GM12878 (cell line): ENCODE results near the gene DGLUCY.

Experiments used
- CBX3 ChIP-seq: fragments of 200-600 bp; sonication (generic); IDR thresholded peaks from 2 replicates; pipeline ENCODE4 v1.6.1; 2016; ENCODE audit warnings: low read depth, borderline replicate concordance
- CREB1 ChIP-seq: IDR thresholded peaks from 2 replicates; pipeline ENCODE4 v1.6.1; 2012; ENCODE audit warnings: low read depth, mild to moderate bottlenecking, inconsistent platforms
- GABPA ChIP-seq: IDR thresholded peaks from 2 replicates; pipeline ENCODE4 v1.6.1; 2014; ENCODE audit warnings: antibody characterized with exemption, low read depth, mild to moderate bottlenecking, inconsistent platforms
- IRF4 ChIP-seq: IDR thresholded peaks from 2 replicates; pipeline ENCODE4 v1.6.1; 2011; ENCODE audit warnings: low read depth, low read length
- NBN ChIP-seq: fragments of 450-650 bp; IDR thresholded peaks from 2 replicates; pipeline ENCODE4 v1.6.1; 2016
- POLR2A ChIP-seq: IDR thresholded peaks from 2 replicates; pipeline ENCODE4 v1.6.1; 2011; ENCODE audit warnings: low read depth, mild to moderate bottlenecking, low read length
- SP1 ChIP-seq: IDR thresholded peaks from one replicate; pipeline ENCODE4 v1.6.1; 2011; ENCODE audit warnings: low read depth, low read length
- TAF1 ChIP-seq: IDR thresholded peaks from 2 replicates; pipeline ENCODE4 v1.6.1; 2011; ENCODE audit warnings: mild to moderate bottlenecking, low read depth, low read length, borderline replicate concordance
- TBL1XR1 ChIP-seq: IDR thresholded peaks from 2 replicates; pipeline ENCODE4 v1.6.1; 2012; ENCODE audit warnings: low read depth, low read length, improper control_type of control experiment
- TF ChIP-seq, protein P1 (sequence below), 3 experiments: IDR thresholded peaks in 2 of 3; conservative IDR thresholded peaks in 1 of 3; 2 replicates each; pipeline ENCODE4 v1.5.1; 2011; ENCODE audit warnings: low read depth in 3 of 3, low read length in 3 of 3, mild to moderate bottlenecking in 3 of 3, control low read depth in 2 of 3, moderate library complexity in 2 of 3, inconsistent platforms in 1 of 3, mixed read lengths in 1 of 3; ENCODE audit not compliant: control insufficient read depth in 2 of 3, insufficient read depth in 1 of 3; ENCODE audit errors: extremely low read depth in 1 of 3
- TF ChIP-seq, protein P2 (sequence below): IDR thresholded peaks from 2 replicates; pipeline ENCODE4 v1.6.1; 2011; ENCODE audit warnings: low read depth, mild to moderate bottlenecking, low read length, moderate library complexity, borderline replicate concordance; ENCODE audit errors: extremely low read depth
- TF ChIP-seq, protein P3 (sequence below): IDR thresholded peaks from 2 replicates; pipeline ENCODE4 v1.6.1; 2011; ENCODE audit warnings: borderline replicate concordance, low read depth, mild to moderate bottlenecking, moderate library complexity, low read length; ENCODE audit not compliant: insufficient read depth, poor library complexity, severe bottlenecking
- TF ChIP-seq, protein P4 (sequence below): IDR thresholded peaks from 2 replicates; pipeline ENCODE4 v1.6.1; 2011; ENCODE audit warnings: low read depth, low read length, improper control_type of control experiment, borderline replicate concordance

DNA sequence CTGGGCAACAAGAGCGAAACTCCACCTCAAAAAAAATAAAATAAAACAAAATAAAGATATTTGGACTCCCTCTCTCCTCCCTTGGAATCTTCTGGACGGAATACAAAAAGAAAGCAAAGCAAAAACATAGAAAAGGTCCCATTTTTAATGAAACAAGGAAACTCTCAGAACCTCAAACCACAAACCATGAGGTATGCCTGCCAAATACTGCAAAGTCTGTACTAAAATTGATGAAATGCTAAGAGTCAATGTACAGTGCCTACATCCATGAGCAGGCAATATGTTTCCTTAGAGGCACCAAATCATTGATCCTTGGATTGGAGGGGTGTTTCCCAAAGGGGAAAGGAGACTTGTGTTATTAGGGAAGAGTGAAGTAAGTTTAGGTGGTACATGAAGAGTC lies 45.2 kb upstream of the DGLUCY start:
- TF ChIP-seq GABPA = no peak
- TF ChIP-seq, protein P1, sequence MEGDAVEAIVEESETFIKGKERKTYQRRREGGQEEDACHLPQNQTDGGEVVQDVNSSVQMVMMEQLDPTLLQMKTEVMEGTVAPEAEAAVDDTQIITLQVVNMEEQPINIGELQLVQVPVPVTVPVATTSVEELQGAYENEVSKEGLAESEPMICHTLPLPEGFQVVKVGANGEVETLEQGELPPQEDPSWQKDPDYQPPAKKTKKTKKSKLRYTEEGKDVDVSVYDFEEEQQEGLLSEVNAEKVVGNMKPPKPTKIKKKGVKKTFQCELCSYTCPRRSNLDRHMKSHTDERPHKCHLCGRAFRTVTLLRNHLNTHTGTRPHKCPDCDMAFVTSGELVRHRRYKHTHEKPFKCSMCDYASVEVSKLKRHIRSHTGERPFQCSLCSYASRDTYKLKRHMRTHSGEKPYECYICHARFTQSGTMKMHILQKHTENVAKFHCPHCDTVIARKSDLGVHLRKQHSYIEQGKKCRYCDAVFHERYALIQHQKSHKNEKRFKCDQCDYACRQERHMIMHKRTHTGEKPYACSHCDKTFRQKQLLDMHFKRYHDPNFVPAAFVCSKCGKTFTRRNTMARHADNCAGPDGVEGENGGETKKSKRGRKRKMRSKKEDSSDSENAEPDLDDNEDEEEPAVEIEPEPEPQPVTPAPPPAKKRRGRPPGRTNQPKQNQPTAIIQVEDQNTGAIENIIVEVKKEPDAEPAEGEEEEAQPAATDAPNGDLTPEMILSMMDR (IDR thresholded peaks at IDR 0.05 in 2 of 3, conservative IDR thresholded peaks at IDR 0.05 in 1 of 3; ENCODE audit: control insufficient read depth in 2 of 3, extremely low read depth in 1 of 3, insufficient read depth in 1 of 3, low read depth in 3 of 3, low read length in 3 of 3) = no peak
- TF ChIP-seq, protein P2, sequence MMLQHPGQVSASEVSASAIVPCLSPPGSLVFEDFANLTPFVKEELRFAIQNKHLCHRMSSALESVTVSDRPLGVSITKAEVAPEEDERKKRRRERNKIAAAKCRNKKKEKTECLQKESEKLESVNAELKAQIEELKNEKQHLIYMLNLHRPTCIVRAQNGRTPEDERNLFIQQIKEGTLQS = no peak
- TF ChIP-seq IRF4 = no peak
- TF ChIP-seq POLR2A = no peak
- no peak for TF ChIP-seq CBX3
- TF ChIP-seq, protein P3, sequence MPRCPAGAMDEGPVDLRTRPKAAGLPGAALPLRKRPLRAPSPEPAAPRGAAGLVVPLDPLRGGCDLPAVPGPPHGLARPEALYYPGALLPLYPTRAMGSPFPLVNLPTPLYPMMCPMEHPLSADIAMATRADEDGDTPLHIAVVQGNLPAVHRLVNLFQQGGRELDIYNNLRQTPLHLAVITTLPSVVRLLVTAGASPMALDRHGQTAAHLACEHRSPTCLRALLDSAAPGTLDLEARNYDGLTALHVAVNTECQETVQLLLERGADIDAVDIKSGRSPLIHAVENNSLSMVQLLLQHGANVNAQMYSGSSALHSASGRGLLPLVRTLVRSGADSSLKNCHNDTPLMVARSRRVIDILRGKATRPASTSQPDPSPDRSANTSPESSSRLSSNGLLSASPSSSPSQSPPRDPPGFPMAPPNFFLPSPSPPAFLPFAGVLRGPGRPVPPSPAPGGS = no peak
- TF ChIP-seq, protein P4, sequence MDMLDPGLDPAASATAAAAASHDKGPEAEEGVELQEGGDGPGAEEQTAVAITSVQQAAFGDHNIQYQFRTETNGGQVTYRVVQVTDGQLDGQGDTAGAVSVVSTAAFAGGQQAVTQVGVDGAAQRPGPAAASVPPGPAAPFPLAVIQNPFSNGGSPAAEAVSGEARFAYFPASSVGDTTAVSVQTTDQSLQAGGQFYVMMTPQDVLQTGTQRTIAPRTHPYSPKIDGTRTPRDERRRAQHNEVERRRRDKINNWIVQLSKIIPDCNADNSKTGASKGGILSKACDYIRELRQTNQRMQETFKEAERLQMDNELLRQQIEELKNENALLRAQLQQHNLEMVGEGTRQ = no peak
- TF ChIP-seq NBN = no peak
- TF ChIP-seq CREB1 = no peak
- no peak for TF ChIP-seq TAF1
- no peak for TF ChIP-seq SP1
- no peak for TF ChIP-seq TBL1XR1
